Stimulated activated CD4-positive, alpha-beta T cell treated with anti-CD3 and anti-CD28 coated beads, Interleukin-15, amount 100 ng/mL, for 24 hours (primary cell): ENCODE results near the gene NSMF.
"Not testable (repeated sequence)": the region's sequence is repeated elsewhere in the genome, so short reads cannot be mapped to it uniquely, and the experiment has no call there.

Experiments
- DNase-seq: peaks from one replicate; pipeline ENCODE4 v3.0.0-alpha.2; 2020

The NSMF gene

GRCh38 chr9:137474271-137474670 is 15.1 kb upstream of the NSMF start:
- no peak for DNase-seq

DNA sequence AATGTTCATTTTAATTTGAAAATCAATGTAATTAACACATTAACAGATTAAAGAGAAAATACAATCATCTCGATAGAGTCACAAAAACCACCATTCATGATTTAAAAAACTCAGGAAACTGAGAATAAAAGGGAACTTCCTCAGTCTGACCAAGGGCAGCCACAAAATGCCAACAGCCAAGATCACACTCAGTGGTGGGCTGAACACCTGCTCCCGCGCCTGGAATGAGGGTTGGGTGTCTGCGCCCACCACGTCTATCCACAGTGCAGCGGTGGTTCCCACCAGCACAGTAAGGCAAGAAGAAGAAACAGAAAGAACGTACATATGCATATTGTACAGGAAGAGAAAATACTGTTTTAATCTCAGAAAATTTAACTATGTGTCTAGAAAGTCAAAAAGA is 11.7 kb upstream of the NSMF start:
- no peak for DNase-seq

DNA sequence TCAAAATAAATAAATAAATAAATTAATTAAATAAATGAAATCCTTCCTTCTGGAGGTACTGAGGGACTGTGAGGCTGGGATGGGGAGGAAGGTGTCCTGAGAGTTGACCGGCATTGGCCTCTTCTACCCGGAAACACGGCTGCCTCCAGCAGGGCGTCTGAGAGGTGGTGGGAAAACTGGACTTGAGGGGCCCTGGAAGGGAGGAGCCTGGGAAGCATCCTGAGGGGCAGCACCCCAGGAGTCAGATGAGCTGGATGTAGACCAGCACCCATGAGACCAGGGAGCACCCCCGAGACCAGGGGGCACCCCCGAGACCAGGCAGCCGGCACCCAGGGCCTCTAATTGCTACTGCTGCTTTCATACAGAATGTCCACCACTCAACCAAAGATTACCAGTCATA is 8.8 kb upstream of the NSMF start:
- no peak for DNase-seq

DNA sequence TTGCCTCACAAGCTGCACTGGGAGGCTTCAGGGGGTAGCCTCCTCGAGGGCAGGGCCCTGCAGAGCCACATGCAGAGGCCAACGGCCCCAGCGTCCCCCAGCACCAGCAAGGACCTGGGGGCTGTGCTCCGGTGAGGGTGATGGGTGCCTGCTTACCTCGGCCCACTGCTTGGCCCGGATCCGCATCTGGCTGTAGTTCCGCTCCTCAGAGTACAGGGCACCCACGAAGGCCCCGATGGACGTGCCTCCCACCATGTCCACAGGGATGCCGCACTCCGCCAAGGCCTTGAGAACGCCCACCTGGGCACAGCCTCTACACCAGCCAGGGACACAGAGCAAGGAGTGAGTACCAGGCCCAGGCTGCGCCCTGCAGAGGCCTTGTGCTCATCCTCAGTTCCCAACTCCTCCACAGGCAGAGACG is 8.0 kb upstream of the NSMF start:
- DNase-seq, result no peak

DNA sequence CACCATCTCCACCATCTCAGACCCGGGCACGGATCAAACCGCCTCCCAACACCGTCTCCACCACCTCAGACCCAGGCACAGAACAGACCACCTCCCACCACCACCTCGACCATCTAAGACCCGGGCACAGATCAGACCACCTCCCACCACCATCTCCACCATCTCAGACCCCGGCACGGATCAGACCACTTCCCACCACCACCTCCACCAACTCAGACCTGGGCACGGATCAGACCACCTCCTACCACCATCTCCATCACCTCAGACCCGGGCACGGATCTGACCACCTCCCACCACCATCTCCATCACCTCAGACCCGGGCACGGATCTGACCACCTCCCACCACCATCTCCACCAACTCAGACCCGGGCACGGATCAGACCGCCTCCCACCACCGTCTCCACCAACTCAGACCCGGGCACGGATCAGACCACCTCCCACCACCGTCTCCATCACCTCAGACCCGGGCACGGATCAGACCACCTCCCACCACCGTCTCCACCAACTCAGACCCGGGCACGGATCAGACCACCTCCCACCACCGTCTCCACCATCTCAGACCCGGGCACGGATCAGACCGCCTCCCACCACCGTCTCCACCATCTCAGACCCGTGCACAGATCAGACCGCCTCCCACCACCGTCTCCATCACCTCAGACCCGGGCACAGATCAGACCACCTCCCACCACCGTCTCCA is 7.4 kb upstream of the NSMF start:
- not testable (repeated sequence) for DNase-seq

DNA sequence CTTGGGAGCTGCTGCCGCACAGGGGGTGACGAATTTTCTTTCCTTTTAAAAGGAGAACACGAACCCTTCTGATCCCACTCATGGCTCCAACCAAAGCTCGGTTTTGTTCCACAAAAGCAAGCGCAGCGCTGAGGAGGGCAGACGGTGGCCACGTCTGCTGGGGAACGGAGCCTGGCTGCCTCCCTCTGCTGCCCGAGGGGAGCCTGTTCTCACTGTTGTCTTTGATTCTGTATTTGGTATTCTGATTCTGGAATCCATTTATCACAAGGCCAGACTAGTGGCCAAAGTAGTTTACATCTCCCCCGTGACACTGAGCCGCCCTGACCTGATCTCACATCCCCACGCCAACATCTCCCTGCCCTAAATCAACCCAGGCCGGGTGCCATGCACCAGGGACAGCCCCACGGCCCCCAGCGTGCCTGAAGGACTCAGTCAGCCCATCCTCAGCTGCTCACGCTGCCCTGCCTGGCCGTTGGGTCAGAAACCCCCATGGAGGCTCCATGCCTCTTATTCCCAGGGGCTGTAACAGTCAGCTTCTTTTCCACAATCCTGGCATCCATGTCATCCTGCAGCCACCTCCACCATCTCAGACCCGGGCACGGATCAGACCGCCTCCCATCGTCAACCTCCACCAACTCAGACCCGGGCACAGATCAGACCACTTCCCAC is 6.7 kb upstream of the NSMF start:
- DNase-seq, result no peak

DNA sequence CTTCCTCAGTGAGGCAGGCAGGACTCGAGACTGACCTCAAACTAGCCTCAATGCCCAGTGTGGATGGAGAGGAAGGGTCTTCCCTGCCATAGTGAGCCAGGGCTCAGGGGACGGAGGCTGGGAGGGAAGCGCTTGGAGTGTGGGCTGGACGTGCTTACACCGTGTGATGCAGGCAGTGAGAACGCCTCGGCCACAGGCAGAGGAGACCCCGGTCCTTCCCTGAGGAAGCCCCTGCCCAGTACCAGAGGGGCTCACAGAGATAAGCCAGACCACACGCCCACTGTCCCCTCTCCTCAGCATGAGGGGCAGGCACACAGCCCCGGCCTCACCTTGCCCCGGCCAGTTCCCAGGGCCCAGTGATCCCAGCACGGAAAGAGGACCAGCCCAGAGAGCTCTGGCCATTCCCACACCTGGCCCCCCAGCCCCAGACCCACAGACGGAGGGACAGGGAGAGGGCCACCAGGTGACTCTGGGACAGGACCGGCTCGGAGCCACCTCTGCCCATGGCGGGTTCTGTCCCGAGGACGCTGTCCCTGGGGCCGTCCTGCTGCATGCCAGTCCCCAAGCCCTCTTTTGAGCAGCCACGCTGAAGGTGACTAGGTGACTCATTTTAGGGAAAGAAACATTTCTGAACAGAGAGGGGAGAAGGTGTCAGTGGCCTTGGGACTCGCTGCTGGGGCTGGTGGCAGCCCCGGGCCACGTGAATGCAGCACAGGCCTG is 6.0 kb upstream of the NSMF start:
- no peak for DNase-seq

- DNase-seq, result no peak
Observed at GRCh38 chr9:137464291-137464999, 5.3 kb upstream of the NSMF start.

- DNase-seq, result no peak
Observed at GRCh38 chr9:137463931-137464290, 4.8 kb upstream of the NSMF start.

DNA sequence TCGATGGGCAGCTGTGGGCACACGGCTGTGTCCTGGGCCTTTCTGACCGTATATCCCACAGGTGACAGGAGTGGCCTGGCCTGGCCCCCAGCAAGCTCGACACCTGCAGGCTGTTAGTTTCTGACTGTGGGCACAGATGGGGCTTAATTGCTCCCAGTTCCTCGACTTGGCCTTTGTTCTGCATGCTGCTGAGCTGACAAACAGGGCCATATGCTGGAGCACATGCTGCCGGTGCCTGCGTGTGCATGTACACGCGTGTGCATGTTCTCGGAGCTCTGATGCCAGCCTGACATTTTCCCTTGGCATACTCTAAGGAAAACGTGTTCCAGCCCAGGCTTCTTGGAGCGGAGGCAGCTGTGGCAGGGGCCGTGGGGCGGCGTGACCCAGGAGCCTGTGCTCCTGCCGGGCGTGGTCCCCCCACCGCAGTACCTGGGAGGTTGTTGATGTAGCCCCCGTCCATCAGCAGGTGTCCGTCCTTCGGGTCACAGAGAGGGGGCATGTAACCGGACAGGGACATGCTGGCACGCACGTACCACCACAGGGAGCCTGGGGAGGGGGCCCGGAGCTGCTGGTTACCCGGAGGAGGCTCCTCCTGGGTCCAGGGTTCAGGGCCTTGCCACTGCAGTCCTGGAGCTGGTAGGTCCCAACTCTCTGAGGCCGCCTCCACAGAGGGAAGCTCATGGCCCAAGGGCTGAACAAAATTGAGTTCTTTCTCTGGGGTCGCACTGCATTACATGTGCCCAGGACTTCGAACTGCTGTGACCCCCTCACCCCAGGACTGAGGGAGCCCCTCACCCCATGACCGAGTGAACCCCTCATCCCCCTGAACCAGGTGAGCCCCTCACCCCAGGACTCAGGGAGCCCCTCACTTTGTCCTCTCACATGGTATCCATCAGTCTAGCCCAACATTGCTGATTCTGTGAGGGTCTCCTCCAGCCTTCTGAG is 4.1 kb upstream of the NSMF start:
- DNase-seq, result no peak

DNA sequence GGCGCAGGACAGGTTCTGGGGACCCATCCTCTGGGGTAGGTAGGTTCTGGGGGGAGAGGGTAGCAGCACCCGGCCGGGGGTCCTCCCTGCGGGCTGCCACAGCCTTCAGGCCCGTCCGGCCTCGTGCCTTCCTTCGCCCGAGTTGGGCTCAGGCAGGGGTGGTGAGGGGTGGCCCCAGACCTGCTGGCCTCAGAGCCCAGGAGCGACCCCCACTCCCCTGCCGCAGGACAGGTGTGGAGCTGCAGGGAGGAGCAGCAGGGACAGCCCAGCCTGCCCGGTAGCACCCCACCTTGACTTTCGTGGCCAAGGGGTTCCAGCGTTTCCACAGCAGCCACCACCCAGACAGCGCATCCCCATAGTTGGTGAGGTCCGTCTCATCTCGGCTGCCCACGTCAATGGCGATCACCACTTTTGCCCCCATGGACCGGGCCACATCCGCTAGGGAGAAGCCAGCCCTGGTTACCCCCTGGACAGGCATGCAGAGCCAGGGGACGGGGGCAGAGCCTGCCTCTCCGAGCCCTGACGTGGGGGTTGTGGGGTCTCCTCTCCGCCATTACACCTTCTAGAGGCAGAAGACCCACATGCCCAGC is 3.4 kb upstream of the NSMF start:
- DNase-seq, result no peak

- peak; percentile 89 for DNase-seq
Observed at GRCh38 chr9:137461663-137462395, 2.7 kb upstream of the NSMF start.

DNA sequence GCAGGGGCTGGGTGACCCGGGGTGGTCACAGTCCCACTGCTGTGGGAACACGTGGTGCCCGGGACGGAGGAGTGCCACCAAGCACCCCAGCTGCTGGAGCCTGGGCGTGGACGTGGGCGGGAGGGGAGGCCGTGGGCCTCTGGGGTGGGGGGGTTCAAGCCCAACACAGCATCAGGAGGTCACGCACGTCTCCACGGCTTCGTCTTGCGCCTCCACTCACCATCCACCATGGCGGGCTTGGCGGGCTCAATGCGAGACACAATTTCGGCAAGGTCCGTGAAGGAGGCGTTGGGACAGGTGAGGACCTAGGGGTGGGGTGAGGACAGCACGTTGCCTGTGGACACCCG is 2.2 kb upstream of the NSMF start:
- no peak for DNase-seq

DNA sequence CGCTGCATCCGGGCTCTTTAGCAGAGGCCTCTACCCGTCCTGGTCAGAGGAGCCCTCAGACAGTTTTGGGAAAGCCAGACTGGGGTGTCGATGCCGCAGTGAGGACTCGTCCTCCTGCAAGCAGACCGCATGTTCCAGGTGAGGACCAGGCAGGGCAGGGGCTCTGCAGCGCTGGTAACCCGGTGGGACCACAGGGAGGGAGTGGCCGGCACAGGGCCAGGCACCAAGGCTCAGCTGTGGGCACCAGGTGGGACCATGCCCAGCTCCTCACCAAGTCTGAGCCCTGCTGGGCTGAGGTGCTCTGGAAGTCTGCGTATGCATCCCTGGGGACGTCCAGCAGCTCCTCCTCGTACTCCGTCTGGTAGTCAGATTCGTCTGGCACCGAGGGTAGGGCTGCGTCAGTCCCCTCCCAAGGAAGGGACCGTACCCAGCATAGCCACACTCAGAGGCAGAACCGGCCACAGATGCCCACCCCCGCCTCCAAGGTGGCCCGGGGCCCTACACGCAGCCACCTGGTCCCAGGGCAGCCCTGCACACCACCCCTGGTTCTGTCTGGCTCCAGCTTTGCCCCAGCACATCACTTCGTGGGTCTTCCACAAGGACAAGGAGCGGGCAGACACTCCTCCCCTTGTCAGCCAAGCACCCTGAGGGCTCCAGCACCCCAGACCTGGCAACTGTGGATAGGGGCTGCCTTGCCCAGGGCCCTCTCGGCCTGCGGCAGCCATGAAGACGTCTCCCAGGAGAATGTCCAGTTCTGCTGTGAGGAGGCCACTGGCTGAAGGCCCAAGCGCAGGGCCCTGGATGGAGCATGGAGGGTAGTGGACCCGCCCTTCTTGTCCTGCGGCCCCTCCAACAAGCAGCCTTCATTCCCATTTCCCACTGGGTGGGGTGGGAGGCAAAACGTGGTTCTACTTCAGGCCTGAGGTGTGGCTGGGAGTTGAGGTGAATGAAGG is 1.5 kb upstream of the NSMF start:
- no peak for DNase-seq

DNA sequence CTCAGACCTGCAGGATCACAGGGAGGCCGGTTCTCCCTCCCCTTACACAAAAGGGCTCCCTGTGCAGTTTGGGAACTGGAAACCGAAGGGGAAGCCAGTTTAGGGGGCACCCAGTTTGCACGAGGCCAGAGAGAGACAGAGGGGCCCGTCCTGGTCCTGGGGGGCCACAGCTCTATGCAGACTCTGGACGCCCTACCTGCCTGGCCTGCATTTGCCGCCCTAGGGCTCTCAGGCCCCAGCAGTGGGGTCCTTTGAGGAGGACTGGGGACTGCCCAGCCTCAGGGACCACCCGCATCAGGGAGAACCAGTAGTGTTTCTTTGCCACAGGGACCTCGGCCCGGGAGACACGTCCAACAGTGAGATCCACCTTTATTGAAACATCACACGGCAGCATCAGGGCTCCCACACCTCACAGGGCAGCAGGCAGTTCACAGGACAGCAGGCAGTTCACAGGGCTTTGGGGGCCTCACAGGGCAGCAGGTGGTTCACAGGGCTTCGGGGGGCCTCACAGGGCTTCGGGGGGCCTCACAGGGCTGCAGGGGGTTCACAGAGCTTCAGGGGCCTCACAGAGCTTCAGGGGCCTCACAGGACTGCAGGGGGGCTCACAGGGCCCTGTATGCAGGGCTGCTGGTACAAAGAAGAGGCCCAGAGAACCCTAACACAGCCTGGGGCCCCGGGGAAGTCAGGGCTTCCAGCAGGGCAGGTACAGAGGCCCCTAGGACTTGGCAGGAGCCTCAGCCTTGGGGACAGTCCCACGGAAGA is 648 bp upstream of the NSMF start:
- DNase-seq, result no peak

GRCh38 chr9:137458194-137459151 is 661 bp downstream of the NSMF start:
- DNase-seq, result no peak

DNA sequence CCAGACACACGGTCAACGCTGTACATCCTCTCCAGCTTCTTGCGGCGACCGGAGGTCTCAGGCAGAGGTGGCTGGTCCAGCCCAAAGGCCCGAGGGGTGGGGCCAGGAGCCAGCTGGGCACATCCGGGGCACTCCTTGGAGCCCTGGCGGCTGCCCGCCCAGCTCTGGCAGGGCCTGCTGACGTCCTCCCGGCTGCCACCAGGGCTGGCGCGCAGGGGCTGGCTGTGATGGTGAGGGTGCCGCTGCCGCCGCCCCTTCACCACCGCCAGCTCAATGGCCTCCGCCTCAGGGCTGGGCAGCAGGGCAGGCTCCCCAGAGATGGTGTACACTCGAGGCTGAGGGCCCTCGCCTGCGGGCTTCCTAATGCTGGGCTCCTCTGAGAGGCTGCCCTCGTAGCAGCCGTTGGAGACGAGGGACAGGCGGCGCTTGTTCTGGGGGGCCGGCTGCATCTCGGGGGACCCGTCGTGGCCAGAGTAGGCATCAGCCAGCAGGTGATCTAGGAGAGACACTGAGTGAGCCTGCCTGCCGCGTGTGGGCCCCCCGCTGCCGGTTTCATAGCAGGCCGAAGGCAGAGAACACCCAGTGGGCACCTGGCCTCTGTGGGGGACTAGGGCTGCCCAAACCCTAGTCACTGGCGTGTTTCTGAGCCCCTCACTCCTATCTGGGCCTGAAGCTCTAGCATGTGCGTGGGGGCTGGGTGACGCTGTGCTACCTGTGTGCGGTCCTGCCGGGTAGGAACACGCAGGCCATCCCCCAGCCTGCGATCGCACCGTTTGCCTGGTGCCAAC is 1.5 kb downstream of the NSMF start:
- DNase-seq, result no peak
